SK-N-MC (cell line): ENCODE measurements around the gene LANCL1.

ENCODE experiments used
- EZH2 ChIP-seq: fragments of 200-600 bp; sonication (generic); IDR thresholded peaks from one replicate; pipeline ENCODE4 v1.6.1; 2017; ENCODE audit warnings: antibody characterized with exemption
- POLR2AphosphoS5 ChIP-seq: IDR thresholded peaks from 2 replicates; pipeline ENCODE4 v1.6.1; 2012; ENCODE audit warnings: mild to moderate bottlenecking, low read depth, low read length, borderline replicate concordance

- TF ChIP-seq POLR2AphosphoS5 (no peak), EZH2 (no peak)
Measured at GRCh38 chr2:210523650-210524289, 47.2 kb upstream of the LANCL1 start.
